HG03354 (cell line): Measurements from ENCODE around the gene AGPS.

Experiments
- ATAC-seq: cut with Tn5 transposase; IDR thresholded peaks from one replicate; pipeline ENCODE4 v1.9.1; 2021; ENCODE audit warnings: mild to moderate bottlenecking; ENCODE audit not compliant: unreplicated experiment, poor library complexity, severe bottlenecking

The AGPS gene

GRCh38 chr2:177572236-177572671, 179.7 kb downstream of the AGPS start:
- no peak for ATAC-seq

GRCh38 chr2:177573120-177573519, 180.5 kb downstream of the AGPS start:
- ATAC-seq = no peak

- no peak for ATAC-seq
Observed at GRCh38 chr2:177574356-177574755, 181.8 kb downstream of the AGPS start.

GRCh38 chr2:177575358-177575757, 182.8 kb downstream of the AGPS start:
- no peak for ATAC-seq

GRCh38 chr2:177577075-177577474, 184.5 kb downstream of the AGPS start:
- ATAC-seq = no peak

GRCh38 chr2:177578454-177578853, 185.9 kb downstream of the AGPS start:
- no peak for ATAC-seq

GRCh38 chr2:177579486-177580036, 187.0 kb downstream of the AGPS start:
- ATAC-seq = no peak

- ATAC-seq = no peak
Observed at GRCh38 chr2:177582000-177582399, 189.4 kb downstream of the AGPS start.

- ATAC-seq = no peak
Observed at GRCh38 chr2:177584030-177584692, 191.6 kb downstream of the AGPS start.

- no peak for ATAC-seq
Observed at GRCh38 chr2:177585234-177585863, 192.8 kb downstream of the AGPS start.

GRCh38 chr2:177586154-177586553, 193.6 kb downstream of the AGPS start:
- ATAC-seq = no peak

- no peak for ATAC-seq
Observed at GRCh38 chr2:177587371-177587770, 194.8 kb downstream of the AGPS start.

GRCh38 chr2:177588671-177589070, 196.1 kb downstream of the AGPS start:
- ATAC-seq = no peak

- ATAC-seq = no peak
Observed at GRCh38 chr2:177589186-177589585, 196.6 kb downstream of the AGPS start.

GRCh38 chr2:177592397-177592796, 199.8 kb downstream of the AGPS start:
- ATAC-seq = no peak

- no peak for ATAC-seq
Observed at GRCh38 chr2:177592945-177593344, 200.4 kb downstream of the AGPS start.

GRCh38 chr2:177593402-177593801, 200.8 kb downstream of the AGPS start:
- ATAC-seq = no peak
